ENCODE results near the gene SLC19A1. TPM values are rescaled to one million over a fixed set of nuclear protein-coding genes. Genes with fewer than 3 reads are reported as not detected.

Gene SLC19A1
- total RNA-seq, 4 donors from 2014 or later, result 1.8 to 9.6 (median 2.1) TPM

DNA sequence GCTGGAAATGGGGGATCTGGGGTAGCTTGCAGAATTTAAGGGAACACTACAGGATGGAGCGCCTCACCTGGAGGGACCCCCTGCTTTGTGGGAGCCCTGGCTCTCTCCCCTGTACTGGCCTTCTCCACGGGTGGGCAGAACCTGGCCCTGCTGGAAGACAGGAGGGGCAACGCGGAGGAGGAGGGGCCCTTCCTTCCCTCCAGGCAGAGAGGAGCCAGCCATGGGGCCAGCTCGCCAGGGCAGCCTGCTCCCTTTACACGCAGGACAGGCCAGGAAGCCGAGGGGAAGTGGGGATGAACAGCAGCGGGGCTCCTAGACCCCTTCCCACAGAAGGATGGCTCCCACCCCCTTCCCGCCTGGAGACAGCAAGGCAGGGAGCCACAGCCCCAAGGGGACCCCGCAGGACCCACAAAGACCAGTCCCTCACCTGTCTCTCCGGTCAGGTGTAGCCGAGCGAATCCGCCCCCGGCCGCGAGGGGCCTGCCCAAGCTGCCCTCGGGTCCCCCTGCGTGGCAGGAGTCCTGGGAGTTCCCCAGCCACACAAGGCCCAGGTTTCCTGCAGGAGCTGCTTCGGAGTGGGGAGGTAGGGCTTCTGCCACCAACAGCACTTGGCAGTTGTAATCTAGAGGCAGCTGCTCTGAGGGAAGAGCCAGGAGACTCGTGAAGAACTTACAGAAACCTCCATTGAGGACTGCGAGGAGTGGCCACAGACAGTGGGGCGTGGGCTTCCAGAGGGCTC, 1.6 kb upstream of the SLC19A1 start:
- ATAC-seq (no peak), DNase-seq (peak in 1 of 2 donors; percentile 7)
- Histone ChIP-seq H3K4me1 (peaks cover 0 to 3% of the 10 kb centered on the region in 2 donors), H3K36me3 (no peaks in the 10 kb centered on the region), H3K9me3 (no peaks in the 10 kb centered on the region), H3K27me3 (no peaks in the 10 kb centered on the region), H3K27ac (no peak overlapping the region), H3K4me3 (no peak overlapping the region)
- TF ChIP-seq, protein P1, sequence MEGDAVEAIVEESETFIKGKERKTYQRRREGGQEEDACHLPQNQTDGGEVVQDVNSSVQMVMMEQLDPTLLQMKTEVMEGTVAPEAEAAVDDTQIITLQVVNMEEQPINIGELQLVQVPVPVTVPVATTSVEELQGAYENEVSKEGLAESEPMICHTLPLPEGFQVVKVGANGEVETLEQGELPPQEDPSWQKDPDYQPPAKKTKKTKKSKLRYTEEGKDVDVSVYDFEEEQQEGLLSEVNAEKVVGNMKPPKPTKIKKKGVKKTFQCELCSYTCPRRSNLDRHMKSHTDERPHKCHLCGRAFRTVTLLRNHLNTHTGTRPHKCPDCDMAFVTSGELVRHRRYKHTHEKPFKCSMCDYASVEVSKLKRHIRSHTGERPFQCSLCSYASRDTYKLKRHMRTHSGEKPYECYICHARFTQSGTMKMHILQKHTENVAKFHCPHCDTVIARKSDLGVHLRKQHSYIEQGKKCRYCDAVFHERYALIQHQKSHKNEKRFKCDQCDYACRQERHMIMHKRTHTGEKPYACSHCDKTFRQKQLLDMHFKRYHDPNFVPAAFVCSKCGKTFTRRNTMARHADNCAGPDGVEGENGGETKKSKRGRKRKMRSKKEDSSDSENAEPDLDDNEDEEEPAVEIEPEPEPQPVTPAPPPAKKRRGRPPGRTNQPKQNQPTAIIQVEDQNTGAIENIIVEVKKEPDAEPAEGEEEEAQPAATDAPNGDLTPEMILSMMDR (IDR thresholded peaks at IDR 0.05 in 4 of 5, conservative IDR thresholded peaks at IDR 0.05 in 1 of 5), result no peak
- no peak for TF ChIP-seq POLR2A (IDR thresholded peaks at IDR 0.05)
- intact Hi-C loops (cut with DNase I; ENCODE audit: low total_unique reads), result no loop called here
- in situ Hi-C loops (cut with MboI; ENCODE audit: low sequenced_read_pairs in 4 of 4), result no loop called here

DNA sequence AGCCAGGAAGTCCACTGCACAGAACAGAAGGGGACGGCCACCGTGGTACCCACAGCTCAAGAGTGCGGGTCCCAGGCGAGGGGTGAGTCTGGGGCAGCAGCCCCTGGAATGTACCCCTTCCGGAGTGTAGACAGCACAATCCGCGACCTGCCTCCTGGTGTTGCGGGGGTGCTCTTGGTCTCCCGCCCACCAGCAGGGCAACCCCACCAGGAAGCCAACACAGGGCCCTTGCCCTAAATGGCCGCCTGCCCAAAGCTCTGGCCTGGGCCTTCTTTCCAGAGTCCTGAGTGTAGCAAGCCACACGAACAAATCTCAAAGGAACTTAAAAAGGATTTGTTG, 1.1 kb upstream of the SLC19A1 start:
- intact Hi-C loops (cut with DNase I; ENCODE audit: low total_unique reads), result no loop called here
- no peak for ATAC-seq
- DNase-seq, result no peak
- no peak for TF ChIP-seq POLR2A (IDR thresholded peaks at IDR 0.05)
- TF ChIP-seq, protein P1 (IDR thresholded peaks at IDR 0.05 in 4 of 5, conservative IDR thresholded peaks at IDR 0.05 in 1 of 5), result no peak
- Histone ChIP-seq H3K27ac (no peak overlapping the region), H3K9me3 (no peaks in the 10 kb centered on the region), H3K4me1 (peaks cover 0 to 3% of the 10 kb centered on the region in 2 donors), H3K4me3 (no peak overlapping the region), H3K27me3 (no peaks in the 10 kb centered on the region), H3K36me3 (no peaks in the 10 kb centered on the region)
- in situ Hi-C loops (cut with MboI; ENCODE audit: low sequenced_read_pairs in 4 of 4), result no loop called here

DNA sequence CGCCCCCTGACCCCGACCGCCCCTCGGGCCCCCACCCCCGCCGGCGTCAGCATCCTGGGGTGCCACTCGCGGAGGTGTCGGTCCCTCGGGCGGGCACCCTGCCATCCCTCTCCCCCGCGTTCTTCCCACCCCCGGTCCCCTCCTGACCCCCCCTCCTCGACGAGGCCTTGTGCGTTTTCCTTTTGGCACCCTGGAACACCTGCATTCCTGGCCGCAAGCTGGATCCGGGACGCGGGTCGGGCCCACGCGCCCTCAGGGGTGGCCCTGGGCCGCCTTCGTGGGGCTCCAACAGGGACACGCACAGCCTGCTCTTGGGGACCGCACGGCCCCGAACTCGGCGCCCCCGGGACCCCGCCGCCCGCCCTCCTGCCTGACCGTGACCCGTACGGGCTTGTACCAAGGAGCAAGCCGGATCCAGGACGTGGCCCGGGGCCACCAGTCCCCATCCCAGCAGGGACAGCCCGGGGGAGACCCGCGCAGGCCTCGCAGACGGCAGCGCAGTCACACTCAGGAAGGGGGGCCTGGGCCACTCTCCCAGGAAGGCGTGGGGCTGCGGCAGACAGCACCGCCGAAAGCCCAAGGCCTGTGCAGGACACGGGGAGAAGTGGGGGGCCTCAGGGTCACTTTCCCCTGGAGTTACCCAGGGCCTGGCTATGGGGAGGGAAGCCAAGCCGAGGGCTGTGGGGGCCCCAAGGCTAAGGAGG, 579 bp upstream of the SLC19A1 start:
- in situ Hi-C loops (cut with MboI; ENCODE audit: low sequenced_read_pairs in 4 of 4), result no loop called here
- TF ChIP-seq, protein P1 (IDR thresholded peaks at IDR 0.05 in 4 of 5, conservative IDR thresholded peaks at IDR 0.05 in 1 of 5), result no peak
- no peak for TF ChIP-seq POLR2A (IDR thresholded peaks at IDR 0.05)
- DNase-seq (no peak), ATAC-seq (peak in 1 of 2 donors; percentile 22)
- peak overlapping the region; percentile 36 to 68 (median 58) for H3K27ac ChIP-seq
- peak overlapping the region; percentile 49 to 76 (median 62) for H3K4me3 ChIP-seq
- no peaks in the 10 kb centered on the region for H3K9me3 ChIP-seq
- no peaks in the 10 kb centered on the region for H3K27me3 ChIP-seq
- peaks cover 0 to 3% of the 10 kb centered on the region in 2 donors for H3K4me1 ChIP-seq
- H3K36me3 ChIP-seq, result no peaks in the 10 kb centered on the region
- intact Hi-C loops (cut with DNase I; ENCODE audit: low total_unique reads), result no loop called here

DNA sequence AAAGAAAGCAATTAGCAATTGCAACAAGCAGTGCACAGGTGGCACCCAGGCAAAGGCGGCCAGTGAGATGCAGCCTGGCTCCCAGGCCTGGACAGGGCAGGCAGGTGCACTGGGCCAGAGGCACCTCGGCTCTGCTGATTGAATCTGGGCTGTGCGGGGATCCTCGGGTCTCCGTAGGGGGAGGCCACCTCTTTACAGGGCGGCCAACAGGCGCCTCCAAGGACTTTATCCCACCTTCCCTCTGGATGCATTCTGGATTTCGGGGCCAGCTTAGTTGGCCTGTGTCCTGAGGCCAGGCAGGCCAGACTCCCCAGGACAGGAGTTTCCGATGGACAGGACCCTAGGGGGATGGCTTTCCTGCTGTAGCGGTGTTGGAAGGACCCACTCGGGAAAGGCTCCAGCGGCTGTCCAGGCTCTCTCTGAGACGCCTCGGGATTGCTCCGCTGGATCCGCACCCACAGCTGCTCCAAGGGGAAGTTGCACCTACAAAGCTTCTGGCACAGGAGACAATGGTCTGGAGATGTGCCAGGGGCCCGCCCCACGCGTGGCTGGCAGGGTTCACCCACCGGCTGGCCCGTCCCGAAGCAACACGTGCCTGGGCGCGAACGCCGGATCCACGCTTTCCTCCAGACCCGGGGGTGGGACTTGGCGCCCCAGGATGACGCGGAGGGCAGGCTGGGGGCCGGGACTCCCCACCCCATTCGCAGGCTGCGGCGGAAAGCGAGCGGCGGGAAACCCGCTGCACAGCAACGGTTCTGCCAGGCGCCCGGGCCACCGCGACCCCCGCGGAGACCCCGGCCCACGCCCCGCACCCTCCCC, 810 bp downstream of the SLC19A1 start:
- H3K36me3 ChIP-seq, result no peaks in the 10 kb centered on the region
- peaks cover 0 to 3% of the 10 kb centered on the region in 2 donors for H3K4me1 ChIP-seq
- H3K9me3 ChIP-seq, result no peaks in the 10 kb centered on the region
- no peak for TF ChIP-seq POLR2A (IDR thresholded peaks at IDR 0.05)
- TF ChIP-seq, protein P1 (IDR thresholded peaks at IDR 0.05 in 4 of 5, conservative IDR thresholded peaks at IDR 0.05 in 1 of 5), result no peak
- H3K27ac ChIP-seq, result peak overlapping the region in 2 of 4 donors; percentile 18 to 68
- in situ Hi-C loops (cut with MboI; ENCODE audit: low sequenced_read_pairs in 4 of 4) (no loop called here), intact Hi-C loops (cut with DNase I; ENCODE audit: low total_unique reads) (no loop called here)
- no peaks in the 10 kb centered on the region for H3K27me3 ChIP-seq
- ATAC-seq (peak; percentile 39 to 47), DNase-seq (peak; percentile 36 to 49)
- H3K4me3 ChIP-seq, result peak overlapping the region; percentile 49 to 76 (median 62)
